HCT116 (cell line): ENCODE results near the gene UBQLN1. TPM values are rescaled to one million over a fixed set of nuclear protein-coding genes. Genes with fewer than 3 reads are reported as not detected.

Source experiments
- ATAC-seq: fragments of 200-7000 bp; cut with Tn5 transposase; 2 replicates; pipeline ENCODE4 v1.9.1; 2020; ENCODE audit warnings: mild to moderate bottlenecking, moderate library complexity
- BruUV-seq: library from RNA; stranded (reverse); fragments of 400-500 nt; replicated peaks from 2 replicates; lab custom pipeline; 2021; lab: Mats Ljungman, UMichigan
- CTCF ChIA-PET: fragments of 300-600 bp; sonication (Branson Sonifier 250); formaldehyde crosslinking; loops from one replicate; lab custom pipeline; 2021; ENCODE audit warnings: antibody characterized with exemption; lab: Charles Lee
- POLR2A ChIA-PET: fragments of 300-600, 350-600 bp; sonication (Branson Sonifier 250); formaldehyde crosslinking; loops from one replicate; lab custom pipeline; 2021; ENCODE audit warnings: antibody characterized with exemption; lab: Charles Lee
- RAD21 ChIA-PET, 2 experiments: fragments of 300-600 bp; sonication (Branson Sonifier 250); formaldehyde crosslinking; loops; one replicate each; lab custom pipeline; 2023; ENCODE audit warnings: low total read pairs in 2 of 2; ENCODE audit not compliant: uncharacterized antibody in 2 of 2, unreplicated experiment in 2 of 2, low non-redundant PET in 1 of 2; lab: Charles Lee
- DNase-seq: peaks from one replicate; pipeline ENCODE4 v3.0.0-alpha.2; 2010; ENCODE audit warnings: low read depth, low spot score
- H2AFZ ChIP-seq: fragments of 200-600 bp; shearing (Covaris generic), sonication (generic); 2 replicates; pipeline ENCODE4 v1.6.1; 2017; ENCODE audit warnings: low read depth, mixed run types, mixed read lengths, antibody characterized with exemption, low read length; ENCODE audit not compliant: poor library complexity, severe bottlenecking
- H3K27ac ChIP-seq: 2 replicates; pipeline ENCODE4 v1.5.1; 2012; ENCODE audit warnings: low read depth, low read length
- H3K27me3 ChIP-seq: fragments of 200-600 bp; sonication (generic); 2 replicates; pipeline ENCODE4 v1.6.1; 2016; ENCODE audit warnings: mixed run types, low read length, mixed read lengths; ENCODE audit not compliant: insufficient read depth
- H3K36me3 ChIP-seq, 2 experiments: fragments of 200-500 bp in 1 of 2; fragments of 200-600 bp in 1 of 2; sonication (Bioruptor generic) in 1 of 2; sonication (generic) in 1 of 2; 2 replicates each; pipeline versions ENCODE4 v1.5.1 to v1.6.1; 2014 to 2016; ENCODE audit warnings: low read length in 2 of 2, inconsistent platforms in 1 of 2, mixed read lengths in 1 of 2, mixed run types in 1 of 2; ENCODE audit not compliant: insufficient read depth in 2 of 2, control insufficient read depth in 1 of 2
- H3K4me1 ChIP-seq, 2 experiments: fragments of 200-600 bp in 1 of 2; sonication (generic) in 1 of 2; 2 replicates each; pipeline versions ENCODE4 v1.5.1 to v1.6.1; 2012 to 2017; ENCODE audit warnings: low read length in 2 of 2, inconsistent platforms in 1 of 2, mild to moderate bottlenecking in 1 of 2, mixed read lengths in 1 of 2, mixed run types in 1 of 2, moderate library complexity in 1 of 2; ENCODE audit not compliant: insufficient read depth in 2 of 2, control insufficient read depth in 1 of 2
- H3K4me2 ChIP-seq: fragments of 200-600 bp; sonication (generic); 2 replicates; pipeline ENCODE4 v1.6.1; 2017; ENCODE audit warnings: mixed run types, low read length, mixed read lengths
- H3K4me3 ChIP-seq, 2 experiments: fragments of 200-600 bp in 1 of 2; sonication (generic) in 1 of 2; replicated peaks in 1 of 2; 2 replicates each; pipeline ENCODE4 v1.5.1; 2011 to 2016; ENCODE audit warnings: low read length in 2 of 2, control low read depth in 1 of 2, low read depth in 1 of 2, mild to moderate bottlenecking in 1 of 2, mixed read lengths in 1 of 2, mixed run types in 1 of 2
- H3K79me2 ChIP-seq: fragments of 200-600 bp; sonication (generic); 2 replicates; pipeline ENCODE4 v1.6.1; 2017; ENCODE audit warnings: mild to moderate bottlenecking, mixed run types, low read length, moderate library complexity, mixed read lengths; ENCODE audit not compliant: insufficient read depth
- H3K9ac ChIP-seq: fragments of 200-600 bp; sonication (generic); 2 replicates; pipeline ENCODE4 v1.6.1; 2016; ENCODE audit warnings: low read length, mixed read lengths
- H3K9me2 ChIP-seq: fragments of 200-600 bp; sonication (generic), shearing (Covaris generic); 2 replicates; pipeline ENCODE4 v1.6.1; 2017; ENCODE audit warnings: mixed run types, mild to moderate bottlenecking, moderate library complexity; ENCODE audit not compliant: insufficient read depth
- H3K9me3 ChIP-seq, 2 experiments: fragments of 200-500 bp in 1 of 2; fragments of 200-600 bp in 1 of 2; sonication (Bioruptor generic) in 1 of 2; sonication (generic) in 1 of 2; 2 replicates each; pipeline ENCODE4 v1.6.1; 2014 to 2017; ENCODE audit warnings: low read length in 2 of 2, mixed read lengths in 2 of 2, inconsistent platforms in 1 of 2, low read depth in 1 of 2, mild to moderate bottlenecking in 1 of 2, mixed run types in 1 of 2, moderate library complexity in 1 of 2; ENCODE audit not compliant: control insufficient read depth in 1 of 2, insufficient read depth in 1 of 2
- H4K20me1 ChIP-seq: fragments of 200-600 bp; sonication (generic), shearing (Covaris generic); 2 replicates; pipeline ENCODE4 v1.6.1; 2017; ENCODE audit warnings: mixed run types, mild to moderate bottlenecking, moderate library complexity; ENCODE audit not compliant: insufficient read depth
- CBX3 ChIP-seq: IDR thresholded peaks from 2 replicates; pipeline ENCODE4 v1.6.1; 2012; ENCODE audit warnings: low read depth
- CEBPB ChIP-seq: IDR thresholded peaks from 2 replicates; pipeline ENCODE4 v1.6.1; 2012; ENCODE audit warnings: low read depth
- CTCF ChIP-seq, 3 experiments: fragments of 200-600 bp in 1 of 3; sonication (generic) in 1 of 3; IDR thresholded peaks in 2 of 3; conservative IDR thresholded peaks in 1 of 3; 2 replicates each; pipeline ENCODE4 v1.5.1; 2012 to 2017; ENCODE audit warnings: low read depth in 2 of 3, low read length in 2 of 3, antibody characterized with exemption in 1 of 3, borderline replicate concordance in 1 of 3, control low read depth in 1 of 3, mild to moderate bottlenecking in 1 of 3, mixed read lengths in 1 of 3, mixed run types in 1 of 3, moderate library complexity in 1 of 3; ENCODE audit not compliant: insufficient read depth in 1 of 3
- EGR1 ChIP-seq: IDR thresholded peaks from 2 replicates; pipeline ENCODE4 v1.6.1; 2012; ENCODE audit warnings: low read depth
- ELF1 ChIP-seq: IDR thresholded peaks from 2 replicates; pipeline ENCODE4 v1.6.1; 2012; ENCODE audit warnings: low read depth, borderline replicate concordance
- EZH2 ChIP-seq: fragments of 200-600 bp; sonication (generic); IDR thresholded peaks from 2 replicates; pipeline ENCODE4 v1.6.1; 2017; ENCODE audit warnings: antibody characterized with exemption, mixed run types
- FOSL1 ChIP-seq: IDR thresholded peaks from 2 replicates; pipeline ENCODE4 v1.6.1; 2012; ENCODE audit warnings: low read depth
- JUND ChIP-seq: IDR thresholded peaks from 2 replicates; pipeline ENCODE4 v1.6.1; 2012
- POLR2A ChIP-seq: IDR thresholded peaks from 2 replicates; pipeline ENCODE4 v1.7.0; 2011; ENCODE audit warnings: borderline replicate concordance; ENCODE audit not compliant: insufficient read depth, insufficient read length; ENCODE audit errors: extremely low read depth
- POLR2AphosphoS5 ChIP-seq: IDR thresholded peaks from 2 replicates; pipeline ENCODE4 v1.6.1; 2011; ENCODE audit warnings: mild to moderate bottlenecking, low read depth, low read length, moderate library complexity
- RAD21 ChIP-seq: IDR thresholded peaks from 2 replicates; pipeline ENCODE4 v1.6.1; 2012; ENCODE audit warnings: low read depth, mild to moderate bottlenecking
- SIN3A ChIP-seq: IDR thresholded peaks from 2 replicates; pipeline ENCODE4 v1.6.1; 2012; ENCODE audit warnings: low read depth
- SP1 ChIP-seq: IDR thresholded peaks from 2 replicates; pipeline ENCODE4 v1.6.1; 2012; ENCODE audit warnings: low read depth
- SRF ChIP-seq: IDR thresholded peaks from 2 replicates; pipeline ENCODE4 v1.6.1; 2012; ENCODE audit warnings: low read depth
- TCF7L2 ChIP-seq: IDR thresholded peaks from 2 replicates; pipeline ENCODE4 v1.7.0; 2011; ENCODE audit warnings: borderline replicate concordance, inconsistent platforms; ENCODE audit not compliant: insufficient read depth, insufficient read length; ENCODE audit errors: extremely low read depth
- YY1 ChIP-seq: IDR thresholded peaks from 2 replicates; pipeline ENCODE4 v1.6.1; 2011; ENCODE audit warnings: low read length, low read depth, moderate library complexity, mild to moderate bottlenecking; ENCODE audit not compliant: insufficient replicate concordance; ENCODE audit errors: extremely low read depth
- ZNF274 ChIP-seq: fragments of 200-500 bp; sonication (Bioruptor generic); IDR thresholded peaks from 2 replicates; pipeline ENCODE4 v1.6.1; 2014; ENCODE audit warnings: mild to moderate bottlenecking, low read depth, low read length, inconsistent platforms
- intact Hi-C: fragments of 100-400 bp; cut with micrococcal nuclease; formaldehyde crosslinking; loops from 2 replicates; pipeline ENCODE4 v1.10.0; 2022
- total RNA-seq: library from RNA; stranded (reverse); gene quantifications from one replicate; pipeline ENCODE4 v1.2.1, GENCODE V29; 2021; ENCODE audit not compliant: unreplicated experiment
- TF ChIP-seq, protein P1 (sequence below): IDR thresholded peaks from 2 replicates; pipeline ENCODE4 v1.6.1; 2011; ENCODE audit warnings: mild to moderate bottlenecking, low read length, moderate library complexity; ENCODE audit not compliant: insufficient replicate concordance; ENCODE audit errors: extremely low read depth
- TF ChIP-seq, protein P2 (sequence below): IDR thresholded peaks from 2 replicates; pipeline ENCODE4 v1.6.1; 2012

Gene UBQLN1
- total RNA-seq, 1 experiment from 2014 or later: 128 TPM

DNA sequence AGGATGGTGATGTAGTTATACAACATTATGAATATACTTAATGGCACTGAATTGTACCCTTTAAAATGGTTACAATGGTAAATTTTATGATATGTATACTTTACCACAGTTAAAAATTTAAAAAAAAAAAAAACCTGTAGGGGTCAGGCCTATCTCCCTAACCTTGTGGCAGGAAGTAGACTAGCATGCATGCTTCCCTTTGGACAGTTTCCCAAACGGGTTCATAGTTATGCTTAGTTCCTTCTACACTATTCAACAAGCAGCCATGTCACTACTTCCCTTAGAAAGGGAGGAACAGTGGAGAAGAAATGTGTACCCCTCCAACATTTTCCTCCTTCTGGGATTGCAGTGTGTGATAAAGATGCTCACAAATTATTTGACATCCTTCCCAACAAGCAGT, 52.3 kb downstream of the UBQLN1 start:
- BruUV-seq: no TSS peak
- Histone ChIP-seq H3K9me2 (no peaks in the 10 kb centered on the region), H3K4me3 (no peak overlapping the region), H4K20me1 (0 out of 2 replicates have a peak, but pooled peaks cover 4% of the 10 kb centered on the region), H3K27me3 (no peaks in the 10 kb centered on the region), H2AFZ (no peak overlapping the region), H3K27ac (no peak overlapping the region), H3K79me2 (peaks cover 25% of the 10 kb centered on the region; the same call in 1 of the 2 replicates), H3K36me3 (peaks cover 29 to 55% of the 10 kb centered on the region in 2 experiments), H3K9me3 (no peaks in the 10 kb centered on the region), H3K4me1 (no peaks in the 10 kb centered on the region), H3K4me2 (no peak overlapping the region), H3K9ac (no peak overlapping the region)
- ChIA-PET RAD21 (no interaction called here), POLR2A (no interaction called here), CTCF (no interaction called here)
- ATAC-seq: no peak
- DNase-seq: no peak
- intact Hi-C loops: no loop called here
- TF ChIP-seq CEBPB: no peak
- TF ChIP-seq JUND: no peak
- TF ChIP-seq ELF1: no peak
- no peak for TF ChIP-seq TCF7L2
- no peak for TF ChIP-seq SRF
- TF ChIP-seq POLR2AphosphoS5: no peak
- TF ChIP-seq, protein P1, sequence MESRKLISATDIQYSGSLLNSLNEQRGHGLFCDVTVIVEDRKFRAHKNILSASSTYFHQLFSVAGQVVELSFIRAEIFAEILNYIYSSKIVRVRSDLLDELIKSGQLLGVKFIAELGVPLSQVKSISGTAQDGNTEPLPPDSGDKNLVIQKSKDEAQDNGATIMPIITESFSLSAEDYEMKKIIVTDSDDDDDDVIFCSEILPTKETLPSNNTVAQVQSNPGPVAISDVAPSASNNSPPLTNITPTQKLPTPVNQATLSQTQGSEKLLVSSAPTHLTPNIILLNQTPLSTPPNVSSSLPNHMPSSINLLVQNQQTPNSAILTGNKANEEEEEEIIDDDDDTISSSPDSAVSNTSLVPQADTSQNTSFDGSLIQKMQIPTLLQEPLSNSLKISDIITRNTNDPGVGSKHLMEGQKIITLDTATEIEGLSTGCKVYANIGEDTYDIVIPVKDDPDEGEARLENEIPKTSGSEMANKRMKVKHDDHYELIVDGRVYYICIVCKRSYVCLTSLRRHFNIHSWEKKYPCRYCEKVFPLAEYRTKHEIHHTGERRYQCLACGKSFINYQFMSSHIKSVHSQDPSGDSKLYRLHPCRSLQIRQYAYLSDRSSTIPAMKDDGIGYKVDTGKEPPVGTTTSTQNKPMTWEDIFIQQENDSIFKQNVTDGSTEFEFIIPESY: no peak
- TF ChIP-seq, protein P2, sequence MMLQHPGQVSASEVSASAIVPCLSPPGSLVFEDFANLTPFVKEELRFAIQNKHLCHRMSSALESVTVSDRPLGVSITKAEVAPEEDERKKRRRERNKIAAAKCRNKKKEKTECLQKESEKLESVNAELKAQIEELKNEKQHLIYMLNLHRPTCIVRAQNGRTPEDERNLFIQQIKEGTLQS: no peak
- no peak for TF ChIP-seq RAD21
- TF ChIP-seq ZNF274: no peak
- TF ChIP-seq EZH2: no peak
- TF ChIP-seq SIN3A: no peak
- no peak for TF ChIP-seq CBX3
- no peak for TF ChIP-seq YY1
- TF ChIP-seq SP1: no peak
- TF ChIP-seq POLR2A: no peak
- no peak for TF ChIP-seq FOSL1
- TF ChIP-seq CTCF (IDR thresholded peaks at IDR 0.05 in 2 of 3, conservative IDR thresholded peaks at IDR 0.05 in 1 of 3; ENCODE audit: borderline replicate concordance in 1 of 3, insufficient read depth in 1 of 3, low read depth in 2 of 3, low read length in 2 of 3): no peak
- no peak for TF ChIP-seq EGR1
